Measurements from ENCODE around the gene DDX27. TPM values are rescaled to one million over a fixed set of nuclear protein-coding genes. Genes with fewer than 3 reads are reported as not detected.

The DDX27 gene
- total RNA-seq, 2 donors from 2014 or later: 10.2 to 20.6 TPM

DNA sequence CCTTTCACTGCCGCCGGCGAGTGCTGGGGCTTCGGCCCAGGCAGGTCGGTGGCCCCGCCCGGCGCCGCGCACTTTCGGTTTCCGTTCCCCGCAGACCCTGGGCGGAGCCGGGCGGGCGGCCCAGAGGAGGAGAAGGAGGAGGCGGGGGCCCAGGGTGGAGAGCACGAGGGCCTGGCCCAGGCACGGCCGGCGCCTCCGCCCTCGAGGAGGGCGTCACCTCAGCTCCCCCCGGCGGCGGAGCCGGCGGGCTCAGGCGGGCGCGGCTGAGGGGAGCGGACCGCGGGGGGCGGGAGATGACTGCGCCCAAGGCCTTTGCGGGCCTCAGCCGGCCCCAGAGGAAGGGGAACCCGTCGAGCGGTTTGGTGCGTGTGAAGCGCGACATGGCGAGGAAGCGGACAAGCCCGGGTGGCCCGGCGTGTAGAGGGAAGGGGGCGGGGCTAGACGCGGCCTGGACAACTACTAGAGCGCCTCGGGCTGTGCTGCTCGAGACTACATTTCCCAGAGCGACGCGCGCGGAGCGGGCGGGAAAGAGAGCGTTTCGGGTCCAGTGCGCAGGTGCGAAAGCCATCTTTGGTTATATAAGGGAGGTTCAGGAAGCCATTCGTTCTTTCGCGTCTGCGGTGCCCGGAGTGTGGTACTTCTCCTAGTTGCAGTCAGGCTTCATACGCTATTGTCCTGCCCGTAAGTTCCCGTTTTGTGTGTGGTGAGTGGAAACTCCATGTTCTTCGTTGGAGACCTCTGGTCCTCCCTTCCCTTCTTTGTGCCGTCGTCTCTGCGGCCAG is 59.0 kb downstream of the DDX27 start, which contains the start of gene ZNFX1:
ZNFX1 (minus strand) TSS at position 22 of the 782 bp plus-strand sequence. CDS start 2,218 bp downstream, outside the sequence.
- no peaks in the 10 kb centered on the region for H3K27me3 ChIP-seq
- peaks cover 0 to 59% of the 10 kb centered on the region in 2 donors for H3K4me1 ChIP-seq

DNA sequence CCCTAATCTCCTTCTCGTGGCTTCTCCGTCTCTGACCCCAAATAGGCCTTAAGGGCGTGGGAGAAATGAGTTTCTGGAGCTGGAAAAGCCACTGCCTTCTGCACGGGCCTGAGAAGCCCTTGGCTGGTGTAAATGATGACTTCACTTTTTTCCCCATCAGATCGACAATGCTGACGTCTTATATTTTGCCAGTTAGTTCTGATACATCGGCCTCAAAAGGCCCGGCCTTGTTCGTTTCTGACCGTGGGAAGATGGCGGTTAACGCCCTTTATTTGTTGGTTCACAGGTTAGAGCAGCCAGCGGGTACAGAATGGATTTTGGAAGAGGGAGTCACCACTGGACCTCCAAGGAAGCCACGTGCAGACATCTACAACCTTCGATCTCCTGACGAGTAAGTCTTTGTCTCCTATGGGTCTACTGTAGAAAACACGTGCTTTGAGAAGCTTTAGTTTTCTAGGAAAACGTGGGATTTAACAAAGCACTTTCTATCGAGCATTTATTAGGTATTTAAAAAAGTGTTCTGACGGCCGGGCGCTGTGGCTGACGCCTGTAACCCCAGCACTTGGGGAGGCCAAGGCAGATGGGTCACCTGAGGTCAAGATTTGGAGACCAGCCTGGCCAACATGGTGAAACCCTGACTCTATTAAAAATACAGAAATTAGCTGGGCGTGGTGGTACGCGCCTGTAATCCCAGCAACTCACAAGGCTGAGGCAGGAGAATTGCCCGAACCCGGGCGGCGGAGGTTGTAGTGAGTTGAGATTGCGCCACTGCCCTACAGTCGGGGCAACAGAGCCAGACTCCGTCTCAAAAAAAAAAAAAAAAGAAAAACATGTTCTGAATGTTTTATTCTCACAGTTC is 59.8 kb downstream of the DDX27 start:
- DNase-seq (ENCODE audit: low spot score): no peak
- H3K4me3 ChIP-seq: peak overlapping the region; percentile 97
- H3K4me1 ChIP-seq: peaks cover 0 to 51% of the 10 kb centered on the region in 2 donors
- H3K27me3 ChIP-seq: no peaks in the 10 kb centered on the region
- H3K36me3 ChIP-seq: peaks cover 50% of the 10 kb centered on the region
- H3K9me3 ChIP-seq: peaks cover 0 to 13% of the 10 kb centered on the region in 2 donors
- TF ChIP-seq, protein P1, sequence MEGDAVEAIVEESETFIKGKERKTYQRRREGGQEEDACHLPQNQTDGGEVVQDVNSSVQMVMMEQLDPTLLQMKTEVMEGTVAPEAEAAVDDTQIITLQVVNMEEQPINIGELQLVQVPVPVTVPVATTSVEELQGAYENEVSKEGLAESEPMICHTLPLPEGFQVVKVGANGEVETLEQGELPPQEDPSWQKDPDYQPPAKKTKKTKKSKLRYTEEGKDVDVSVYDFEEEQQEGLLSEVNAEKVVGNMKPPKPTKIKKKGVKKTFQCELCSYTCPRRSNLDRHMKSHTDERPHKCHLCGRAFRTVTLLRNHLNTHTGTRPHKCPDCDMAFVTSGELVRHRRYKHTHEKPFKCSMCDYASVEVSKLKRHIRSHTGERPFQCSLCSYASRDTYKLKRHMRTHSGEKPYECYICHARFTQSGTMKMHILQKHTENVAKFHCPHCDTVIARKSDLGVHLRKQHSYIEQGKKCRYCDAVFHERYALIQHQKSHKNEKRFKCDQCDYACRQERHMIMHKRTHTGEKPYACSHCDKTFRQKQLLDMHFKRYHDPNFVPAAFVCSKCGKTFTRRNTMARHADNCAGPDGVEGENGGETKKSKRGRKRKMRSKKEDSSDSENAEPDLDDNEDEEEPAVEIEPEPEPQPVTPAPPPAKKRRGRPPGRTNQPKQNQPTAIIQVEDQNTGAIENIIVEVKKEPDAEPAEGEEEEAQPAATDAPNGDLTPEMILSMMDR (IDR thresholded peaks at IDR 0.05): no peak
- H3K27ac ChIP-seq: peak overlapping the region; percentile 98 to 99

More for the DNA sequence above, 59.0 kb downstream of the DDX27 start, which contains the start of gene ZNFX1:
- peak within 1 kb of the TSS; percentile 98 to 99 for H3K27ac ChIP-seq
- DNase-seq (ENCODE audit: low spot score): peak; percentile 98
- peak within 1 kb of the TSS; percentile 97 for H3K4me3 ChIP-seq
- peaks cover 0 to 13% of the 10 kb centered on the region in 2 donors for H3K9me3 ChIP-seq
- TF ChIP-seq, protein P1 (IDR thresholded peaks at IDR 0.05): peak in 1 of 2 donors; percentile 25
- peaks cover 50% of the 10 kb centered on the region for H3K36me3 ChIP-seq

DNA sequence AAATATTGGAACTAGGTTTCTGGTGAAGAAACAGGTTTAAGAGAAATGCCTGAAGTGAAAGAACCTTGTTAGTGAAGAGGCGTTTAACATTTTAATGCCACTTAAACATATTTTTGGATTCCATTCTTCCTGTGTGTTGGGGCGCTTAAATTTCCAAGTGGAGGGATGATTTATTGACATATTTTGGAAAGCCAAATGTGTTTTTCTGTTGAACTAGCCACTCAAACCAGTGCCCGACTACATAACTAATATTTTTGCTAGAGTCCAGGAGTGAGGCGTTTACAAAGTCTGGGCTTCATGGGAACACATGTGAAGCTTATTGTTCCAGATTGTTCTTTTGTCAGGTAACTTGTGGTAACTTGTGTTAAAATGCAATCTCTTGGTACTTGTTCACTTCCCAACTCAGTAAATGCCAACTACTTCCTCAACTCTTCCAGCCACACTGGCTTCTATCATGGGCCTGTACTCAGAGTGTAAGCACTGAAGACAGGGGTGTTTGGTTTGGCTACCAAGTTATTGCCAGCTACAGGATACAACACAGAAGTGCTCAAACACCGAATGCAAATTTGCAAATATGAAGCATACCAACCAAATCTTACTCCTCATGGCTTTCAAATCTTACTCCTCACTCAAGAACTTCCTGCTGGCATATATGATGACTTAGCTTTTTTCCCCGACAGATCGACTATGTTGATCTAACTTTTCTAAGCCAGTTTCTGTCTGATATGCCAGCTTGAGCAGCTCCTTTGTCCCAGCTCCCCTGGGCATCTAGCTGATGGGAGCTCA is 60.7 kb downstream of the DDX27 start:
- Histone ChIP-seq H3K27ac (peak overlapping the region in 1 of 2 donors; percentile 98), H3K4me1 (peaks cover 0 to 51% of the 10 kb centered on the region in 2 donors)
- DNase-seq (ENCODE audit: low spot score): no peak

DNA sequence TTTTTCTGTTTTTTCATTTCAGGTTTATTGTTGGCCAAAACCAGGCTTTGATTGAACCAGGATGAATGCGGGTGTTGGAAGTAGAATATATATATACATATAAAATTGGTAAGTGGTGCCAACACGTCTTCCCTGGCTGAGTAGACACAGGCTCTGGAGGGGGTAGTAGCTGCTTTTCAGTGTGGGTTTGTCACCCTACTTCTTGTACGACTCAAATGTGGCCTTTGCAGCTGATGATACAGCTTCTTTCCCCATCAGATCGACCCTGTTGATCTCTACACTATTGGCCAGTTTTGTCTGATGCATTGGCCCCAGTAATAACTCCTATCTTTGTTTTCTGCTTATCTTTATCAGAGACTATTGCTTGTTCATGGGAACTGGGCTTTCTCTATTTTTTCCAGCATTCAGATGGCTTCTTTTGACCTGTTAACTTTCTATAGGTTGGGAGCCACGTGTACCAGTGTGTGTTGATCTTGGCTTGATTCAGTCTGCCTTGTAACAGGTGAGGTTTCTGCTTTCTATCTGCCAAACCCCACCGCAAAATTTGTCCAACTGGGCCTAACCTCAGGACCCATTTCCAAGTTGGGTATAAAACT is 61.3 kb downstream of the DDX27 start:
- Histone ChIP-seq H3K4me3 (no peak overlapping the region), H3K4me1 (peaks cover 0 to 46% of the 10 kb centered on the region in 2 donors), H3K27me3 (no peaks in the 10 kb centered on the region), H3K27ac (no peak overlapping the region), H3K36me3 (peaks cover 60% of the 10 kb centered on the region), H3K9me3 (peaks cover 0 to 19% of the 10 kb centered on the region in 2 donors)
- DNase-seq (ENCODE audit: low spot score): no peak
- TF ChIP-seq, protein P1 (IDR thresholded peaks at IDR 0.05): no peak

More for the DNA sequence above, 60.7 kb downstream of the DDX27 start:
- Histone ChIP-seq H3K27me3 (no peaks in the 10 kb centered on the region), H3K9me3 (peaks cover 0 to 13% of the 10 kb centered on the region in 2 donors), H3K36me3 (peaks cover 53% of the 10 kb centered on the region), H3K4me3 (peak overlapping the region; percentile 97)
- TF ChIP-seq, protein P1 (IDR thresholded peaks at IDR 0.05): no peak

All from right atrium auricular region (tissue), 2 donors.